ENCODE results near the gene WDR81.
"Not testable (repeated sequence)": the region's sequence is repeated elsewhere in the genome, so short reads cannot be mapped to it uniquely, and the experiment has no call there.

The WDR81 gene

GRCh38 chr17:1711804-1712203, 12.7 kb upstream of the WDR81 start:
- DNase-seq (ENCODE audit: low read depth) = no peak
- H3K4me3 ChIP-seq (ENCODE audit: low read depth, low read length) = no peak overlapping the region

GRCh38 chr17:1712271-1712670, 12.2 kb upstream of the WDR81 start:
- no peak for DNase-seq (ENCODE audit: low read depth)
- H3K4me3 ChIP-seq (ENCODE audit: low read depth, low read length) = no peak overlapping the region

- peak overlapping the region; percentile 81 for H3K4me3 ChIP-seq (ENCODE audit: low read depth, low read length)
- DNase-seq (ENCODE audit: low read depth) = no peak
These were observed 11.2 kb upstream of the WDR81 start for GRCh38 chr17:1713160-1713877.

GRCh38 chr17:1713878-1714426, 10.6 kb upstream of the WDR81 start:
- peak overlapping the region; percentile 81 for H3K4me3 ChIP-seq (ENCODE audit: low read depth, low read length)
- no peak for DNase-seq (ENCODE audit: low read depth)

GRCh38 chr17:1714427-1714979, 10.0 kb upstream of the WDR81 start:
- DNase-seq (ENCODE audit: low read depth) = peak; percentile 91
- peak overlapping the region; percentile 81 for H3K4me3 ChIP-seq (ENCODE audit: low read depth, low read length)

GRCh38 chr17:1714980-1715802, 9.3 kb upstream of the WDR81 start:
- peak; percentile 77 for DNase-seq (ENCODE audit: low read depth)
- peak overlapping the region; percentile 81 for H3K4me3 ChIP-seq (ENCODE audit: low read depth, low read length)

GRCh38 chr17:1715803-1716075, 8.8 kb upstream of the WDR81 start:
- peak overlapping the region; percentile 81 for H3K4me3 ChIP-seq (ENCODE audit: low read depth, low read length)
- no peak for DNase-seq (ENCODE audit: low read depth)

GRCh38 chr17:1716076-1716911, 8.2 kb upstream of the WDR81 start:
- peak overlapping the region; percentile 81 for H3K4me3 ChIP-seq (ENCODE audit: low read depth, low read length)
- peak; percentile 100 for DNase-seq (ENCODE audit: low read depth)

GRCh38 chr17:1716912-1717695, 7.4 kb upstream of the WDR81 start:
- H3K4me3 ChIP-seq (ENCODE audit: low read depth, low read length) = peak overlapping the region; percentile 73
- peak; percentile 96 for DNase-seq (ENCODE audit: low read depth)

- no peak overlapping the region for H3K4me3 ChIP-seq (ENCODE audit: low read depth, low read length)
These were observed 5.9 kb upstream of the WDR81 start for GRCh38 chr17:1718362-1719165.

GRCh38 chr17:1720856-1721386, 3.6 kb upstream of the WDR81 start:
- no peak overlapping the region for H3K4me3 ChIP-seq (ENCODE audit: low read depth, low read length)
- DNase-seq (ENCODE audit: low read depth) = no peak

More at GRCh38 chr17:1718362-1719165, 5.9 kb upstream of the WDR81 start:
- no peak for DNase-seq (ENCODE audit: low read depth)

GRCh38 chr17:1722022-1722421, 2.5 kb upstream of the WDR81 start:
- not testable (repeated sequence) for H3K4me3 ChIP-seq (ENCODE audit: low read depth, low read length); DNase-seq (ENCODE audit: low read depth)

- no peak for DNase-seq (ENCODE audit: low read depth)
- H3K4me3 ChIP-seq (ENCODE audit: low read depth, low read length) = peak overlapping the region; percentile 59
These were observed 551 bp downstream of the WDR81 start for GRCh38 chr17:1724869-1725641.

- peak overlapping the region; percentile 59 for H3K4me3 ChIP-seq (ENCODE audit: low read depth, low read length)
- DNase-seq (ENCODE audit: low read depth) = no peak
These were observed 1.4 kb downstream of the WDR81 start for GRCh38 chr17:1725642-1726511.

- H3K4me3 ChIP-seq (ENCODE audit: low read depth, low read length) = no peak overlapping the region
- DNase-seq (ENCODE audit: low read depth) = no peak
These were observed 2.2 kb downstream of the WDR81 start for GRCh38 chr17:1726626-1727257.

Data from skeletal muscle cell (primary cell).